Left lung (tissue), 10 donors: ENCODE results near the gene C1QL4. TPM values are rescaled to one million over a fixed set of nuclear protein-coding genes. Genes with fewer than 3 reads are reported as not detected.

Experiments used
- ATAC-seq: fragments of 200-7000 bp; cut with Tn5 transposase; one replicate; pipeline ENCODE4 v1.9.1; 2020; ENCODE audit warnings: moderate library complexity
- DNase-seq, 4 donors: peaks; one replicate each; pipeline ENCODE4 v3.0.0-alpha.2; 2013 to 2020
- H3K27ac ChIP-seq, 2 donors: fragments of 200-600 bp; sonication (generic) in 1 of 2; one replicate each; pipeline versions ENCODE4 v1.5.0 to v1.8.0; 2020 to 2021
- H3K27me3 ChIP-seq, 2 donors: fragments of 200-600 bp; sonication (generic) in 1 of 2; one replicate each; pipeline versions ENCODE4 v1.5.0 to v1.8.0; 2020 to 2021
- H3K36me3 ChIP-seq, 2 donors: fragments of 200-600 bp; sonication (generic) in 1 of 2; one replicate each; pipeline versions ENCODE4 v1.5.0 to v1.8.0; 2020 to 2021
- H3K4me1 ChIP-seq, 2 donors: fragments of 200-600 bp; one replicate each; pipeline ENCODE4 v1.8.0; 2021
- H3K4me3 ChIP-seq, 2 donors: fragments of 200-600 bp; sonication (generic) in 1 of 2; one replicate each; pipeline versions ENCODE4 v1.5.0 to v1.8.0; 2020 to 2021; ENCODE audit warnings: mild to moderate bottlenecking in 1 of 2
- H3K9me3 ChIP-seq, 2 donors: fragments of 200-600 bp; sonication (generic) in 1 of 2; one replicate each; pipeline versions ENCODE4 v1.5.0 to v1.8.0; 2020 to 2021
- intact Hi-C, 2 donors: fragments of 100-400 bp; cut with DNase I; formaldehyde crosslinking; loops; one replicate each; pipeline versions ENCODE4 v1.11.2 to v1.14.2; 2022
- polyA plus RNA-seq, 6 donors: library from polyadenylated mRNA; unstranded; fragments of 120-200 nt; gene quantifications; one replicate each; pipeline ENCODE4 v1.2.1, GENCODE V29; 2013; ENCODE audit not compliant: insufficient read length in 6 of 6
- total RNA-seq, 2 donors: library from RNA; stranded (reverse); fragmentation: NEBNext Ultra II Directional; extraction: Animal tissue kit (Norgen Biotek cat#: 25700); gene quantifications; one replicate each; pipeline ENCODE4 v1.2.1, GENCODE V29; 2021
- TF ChIP-seq, protein P1 (sequence below), 2 donors: fragments of 200-600 bp; sonication (generic) in 1 of 2; IDR thresholded peaks; one replicate each; pipeline versions ENCODE4 v1.5.0 to v1.8.0; 2021; ENCODE audit warnings: antibody characterized with exemption in 2 of 2
- donor health status: DM: no; HTN: yes; CAD: no.
- donor health status: DM: no; HTN: no; CAD: no.

The C1QL4 gene
- total and polyA plus RNA-seq, 8 donors = 0.07 TPM; not detected in 7

DNA sequence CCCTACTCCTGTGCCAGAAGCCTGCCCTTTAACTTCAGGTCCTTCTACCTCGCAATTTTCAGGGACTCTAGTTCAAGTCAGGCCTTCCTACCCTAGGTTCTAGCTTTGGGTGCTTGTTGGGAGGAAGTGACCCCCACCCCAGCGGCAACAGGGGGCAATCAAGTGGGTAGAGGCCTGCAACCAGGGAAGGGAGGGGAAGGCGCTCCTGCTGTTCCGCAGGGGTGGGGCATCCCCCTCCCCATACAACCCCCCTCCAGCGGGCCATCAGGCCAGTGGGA, 42.2 kb downstream of the C1QL4 start:
- H3K4me1 ChIP-seq = peaks cover 20 to 22% of the 10 kb centered on the region in 2 donors
- no peak for DNase-seq
- H3K4me3 ChIP-seq = no peak overlapping the region
- intact Hi-C loops = no loop called here
- no peaks in the 10 kb centered on the region for H3K9me3 ChIP-seq
- H3K36me3 ChIP-seq = no peaks in the 10 kb centered on the region
- H3K27me3 ChIP-seq = peaks cover 45 to 68% of the 10 kb centered on the region in 2 donors
- H3K27ac ChIP-seq = no peak overlapping the region
- TF ChIP-seq, protein P1, sequence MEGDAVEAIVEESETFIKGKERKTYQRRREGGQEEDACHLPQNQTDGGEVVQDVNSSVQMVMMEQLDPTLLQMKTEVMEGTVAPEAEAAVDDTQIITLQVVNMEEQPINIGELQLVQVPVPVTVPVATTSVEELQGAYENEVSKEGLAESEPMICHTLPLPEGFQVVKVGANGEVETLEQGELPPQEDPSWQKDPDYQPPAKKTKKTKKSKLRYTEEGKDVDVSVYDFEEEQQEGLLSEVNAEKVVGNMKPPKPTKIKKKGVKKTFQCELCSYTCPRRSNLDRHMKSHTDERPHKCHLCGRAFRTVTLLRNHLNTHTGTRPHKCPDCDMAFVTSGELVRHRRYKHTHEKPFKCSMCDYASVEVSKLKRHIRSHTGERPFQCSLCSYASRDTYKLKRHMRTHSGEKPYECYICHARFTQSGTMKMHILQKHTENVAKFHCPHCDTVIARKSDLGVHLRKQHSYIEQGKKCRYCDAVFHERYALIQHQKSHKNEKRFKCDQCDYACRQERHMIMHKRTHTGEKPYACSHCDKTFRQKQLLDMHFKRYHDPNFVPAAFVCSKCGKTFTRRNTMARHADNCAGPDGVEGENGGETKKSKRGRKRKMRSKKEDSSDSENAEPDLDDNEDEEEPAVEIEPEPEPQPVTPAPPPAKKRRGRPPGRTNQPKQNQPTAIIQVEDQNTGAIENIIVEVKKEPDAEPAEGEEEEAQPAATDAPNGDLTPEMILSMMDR (IDR thresholded peaks at IDR 0.05) = no peak
- no peak for ATAC-seq

DNA sequence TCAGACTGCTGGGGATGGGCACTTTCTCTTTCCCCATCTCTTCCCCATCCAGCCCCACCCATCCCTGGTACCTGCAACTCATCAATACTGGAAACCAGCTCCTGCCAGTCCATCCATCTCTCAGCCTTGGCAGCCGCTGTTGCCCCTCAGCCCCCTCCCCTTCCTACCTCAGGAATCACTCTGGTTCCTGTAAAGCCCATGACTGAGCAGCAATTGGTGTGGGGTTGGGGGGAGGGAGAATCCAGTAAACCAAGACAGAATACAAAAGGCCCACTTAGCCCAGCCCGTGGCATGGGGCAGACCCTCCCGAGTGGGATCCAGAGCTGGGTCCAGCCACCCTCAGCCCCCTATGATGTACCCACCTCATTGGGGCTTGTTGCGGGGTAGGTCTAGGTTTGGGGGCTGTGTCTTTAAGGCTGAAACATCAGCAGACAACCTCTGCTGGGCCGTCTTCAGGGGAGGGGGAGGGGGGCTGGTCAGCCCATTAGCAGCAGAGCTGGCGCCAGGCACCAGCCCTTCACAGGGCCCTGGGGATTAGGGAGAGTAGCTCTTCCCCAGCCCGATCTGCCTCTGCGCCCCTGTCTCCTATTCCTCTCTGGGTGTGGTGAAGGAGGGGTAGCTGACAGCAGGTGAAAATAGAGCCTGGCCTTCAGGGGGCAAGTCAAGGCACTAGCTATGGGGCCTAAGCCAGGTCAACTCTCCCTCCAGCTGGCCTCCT, 42.7 kb downstream of the C1QL4 start:
- H3K4me3 ChIP-seq = no peak overlapping the region
- no peaks in the 10 kb centered on the region for H3K36me3 ChIP-seq
- TF ChIP-seq, protein P1 (IDR thresholded peaks at IDR 0.05) = no peak
- DNase-seq = no peak
- peaks cover 45 to 63% of the 10 kb centered on the region in 2 donors for H3K27me3 ChIP-seq
- intact Hi-C loops = no loop called here
- H3K27ac ChIP-seq = no peak overlapping the region
- ATAC-seq = no peak
- H3K9me3 ChIP-seq = no peaks in the 10 kb centered on the region
- peaks cover 20 to 22% of the 10 kb centered on the region in 2 donors for H3K4me1 ChIP-seq

DNA sequence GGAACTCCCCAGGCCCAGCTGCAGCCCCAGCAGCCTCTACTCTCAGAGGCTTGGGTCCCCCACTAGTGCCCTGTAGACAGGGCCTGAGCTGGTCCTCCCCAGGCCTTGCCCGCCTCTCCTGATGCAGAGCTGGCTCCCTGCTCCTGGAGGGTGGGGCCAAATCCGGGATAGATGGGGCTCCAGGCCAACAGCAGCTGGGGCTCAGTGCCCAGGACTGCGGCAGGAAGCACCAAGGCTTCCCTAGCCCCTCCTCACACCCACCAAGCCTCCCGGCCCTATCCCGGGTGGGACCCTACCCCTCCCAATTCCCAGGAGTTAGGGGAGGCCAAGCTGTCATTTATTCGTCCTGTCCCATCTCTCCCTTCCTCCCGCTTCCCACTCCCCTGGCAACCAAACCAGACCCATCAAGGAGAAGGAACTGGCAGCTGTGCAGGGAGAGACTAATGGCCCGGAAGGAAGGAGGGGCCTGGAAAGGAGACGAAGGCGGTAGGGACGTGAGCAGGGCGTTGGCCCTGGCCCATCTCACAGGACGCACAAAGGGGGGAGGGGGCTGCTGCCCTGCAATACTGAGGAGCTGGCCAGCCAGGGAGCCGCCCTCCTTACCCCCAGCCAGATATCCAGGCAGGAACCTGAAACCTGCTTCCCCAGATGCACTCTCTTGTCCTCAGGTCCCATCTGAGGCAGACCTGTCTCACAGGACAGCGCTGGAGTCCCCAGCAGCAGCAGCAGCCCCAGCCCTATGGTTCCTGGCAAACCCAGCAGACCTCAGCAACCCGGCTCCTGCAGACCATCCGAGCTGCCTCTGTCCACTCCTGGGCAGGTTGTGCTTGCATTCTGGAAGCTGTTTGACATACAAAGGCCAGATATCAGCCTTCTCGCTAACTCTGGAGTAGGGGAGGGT, 43.7 kb downstream of the C1QL4 start:
- H3K36me3 ChIP-seq = no peaks in the 10 kb centered on the region
- no peaks in the 10 kb centered on the region for H3K9me3 ChIP-seq
- TF ChIP-seq, protein P1 (IDR thresholded peaks at IDR 0.05) = no peak
- H3K4me1 ChIP-seq = peaks cover 20 to 22% of the 10 kb centered on the region in 2 donors
- no peak overlapping the region for H3K27ac ChIP-seq
- no peak overlapping the region for H3K4me3 ChIP-seq
- ATAC-seq = peak; percentile 13
- DNase-seq = peak in 1 of 4 donors; percentile 58
- peaks cover 39 to 54% of the 10 kb centered on the region in 2 donors for H3K27me3 ChIP-seq
- intact Hi-C loops = no loop called here

DNA sequence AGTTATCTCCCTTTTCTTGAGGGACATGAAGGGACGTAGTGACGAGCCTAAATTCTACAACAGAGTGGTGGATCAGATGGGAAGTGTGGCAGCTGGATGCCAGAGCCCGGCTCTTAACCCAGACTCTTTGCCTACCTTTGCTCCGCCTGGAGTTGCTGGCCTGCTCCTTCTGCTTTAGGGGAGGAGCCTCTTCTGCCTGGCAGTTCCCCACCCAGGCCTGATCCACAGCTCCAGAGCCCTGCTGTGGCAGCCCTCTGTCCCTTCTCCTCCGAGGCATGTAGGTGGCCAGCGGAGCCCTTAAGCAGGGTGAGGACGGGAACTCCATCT, 44.3 kb downstream of the C1QL4 start:
- peaks cover 33 to 53% of the 10 kb centered on the region in 2 donors for H3K27me3 ChIP-seq
- peaks cover 20 to 22% of the 10 kb centered on the region in 2 donors for H3K4me1 ChIP-seq
- H3K36me3 ChIP-seq = no peaks in the 10 kb centered on the region
- H3K27ac ChIP-seq = no peak overlapping the region
- ATAC-seq = no peak
- H3K9me3 ChIP-seq = no peaks in the 10 kb centered on the region
- intact Hi-C loops = no loop called here
- DNase-seq = no peak
- TF ChIP-seq, protein P1 (IDR thresholded peaks at IDR 0.05) = no peak
- H3K4me3 ChIP-seq = no peak overlapping the region

DNA sequence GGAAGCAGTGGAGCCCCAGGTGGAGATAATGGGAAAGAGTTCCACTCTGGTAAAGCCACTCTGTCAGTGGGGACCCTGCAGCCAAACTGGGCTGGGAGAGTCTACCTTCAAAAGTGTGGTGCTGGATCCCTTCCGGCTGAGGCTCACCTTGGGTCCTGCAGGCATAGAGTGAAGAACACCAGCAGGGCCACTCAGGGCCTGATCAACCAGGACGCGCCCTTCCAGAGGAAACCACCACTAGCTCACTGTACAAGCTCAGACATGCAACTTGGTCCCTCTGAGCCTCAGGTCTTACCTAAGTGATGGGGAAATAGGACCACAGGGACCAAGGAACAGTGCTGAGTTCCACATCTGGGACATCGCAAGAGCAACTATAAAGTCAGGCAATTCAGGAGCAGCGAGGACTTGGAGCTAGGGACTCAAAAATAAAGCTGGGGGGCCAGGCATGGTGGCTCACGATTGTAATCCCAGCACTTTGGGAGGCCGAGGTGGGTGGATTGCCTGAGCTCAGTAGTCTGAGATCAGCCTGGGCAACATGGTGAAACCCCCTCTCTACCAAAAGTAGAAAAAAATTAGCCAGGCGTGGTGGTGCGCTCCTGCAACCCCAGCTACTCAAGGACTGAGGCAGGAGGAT, 47.9 kb downstream of the C1QL4 start:
- Histone ChIP-seq H3K4me3 (no peak overlapping the region), H3K27ac (no peak overlapping the region), H3K36me3 (no peaks in the 10 kb centered on the region), H3K27me3 (peaks cover 0 to 41% of the 10 kb centered on the region in 2 donors), H3K4me1 (peaks cover 0 to 9% of the 10 kb centered on the region in 2 donors), H3K9me3 (no peaks in the 10 kb centered on the region)
- ATAC-seq (no peak), DNase-seq (no peak)
- TF ChIP-seq, protein P1 (IDR thresholded peaks at IDR 0.05) = no peak
- intact Hi-C loops = loop anchor here in 1 of 2 donors (10.0 kb wide), 1 partner anchor 56 kb away; the partner anchor contains the start of gene DNAJC22
